IMR-90 (cell line): ENCODE data around the gene MACO1. TPM values are rescaled to one million over a fixed set of nuclear protein-coding genes. Genes with fewer than 3 reads are reported as not detected.

Experiments used
- ATAC-seq: fragments of 200-7000 bp; cut with Tn5 transposase; 2 replicates; pipeline ENCODE4 v1.9.1; 2020; ENCODE audit warnings: low read depth, mild to moderate bottlenecking, moderate library complexity
- BruUV-seq: library from RNA; stranded (reverse); fragments of 400-500 nt; replicated peaks from 2 replicates; lab custom pipeline; 2021; lab: Mats Ljungman, UMichigan
- CTCF ChIA-PET: fragments of 300-600 bp; formaldehyde crosslinking; extraction: SDS; loops from one replicate; lab custom pipeline; 2021; ENCODE audit warnings: antibody characterized with exemption; lab: Yijun Ruan, JAX
- POLR2A ChIA-PET: fragments of 300-600 bp; sonication (Branson Sonifier 250); formaldehyde crosslinking; loops from one replicate; lab custom pipeline; 2022; ENCODE audit warnings: antibody characterized with exemption; ENCODE audit not compliant: unreplicated experiment; lab: Charles Lee
- DNase-seq: peaks from one replicate; pipeline ENCODE4 v3.0.0; 2013
- H2AFZ ChIP-seq: replicated peaks from 2 replicates; pipeline ENCODE3; 2013; ENCODE audit warnings: low read length, mild to moderate bottlenecking; ENCODE audit not compliant: poor library complexity
- H2AK5ac ChIP-seq: 2 replicates; pipeline ENCODE4 v1.6.1; 2013; ENCODE audit warnings: low read depth, low read length, inconsistent platforms
- H2AK9ac ChIP-seq: replicated peaks from 2 replicates; pipeline ENCODE3; 2013; ENCODE audit warnings: mild to moderate bottlenecking, low read depth, low read length, moderate library complexity; ENCODE audit not compliant: poor library complexity
- H2BK120ac ChIP-seq: 2 replicates; pipeline ENCODE4 v1.6.1; 2013; ENCODE audit warnings: low read depth, low read length, inconsistent platforms
- H2BK15ac ChIP-seq: 3 replicates; pipeline ENCODE4 v1.6.1; 2013; ENCODE audit warnings: low read depth, low read length, inconsistent platforms
- H2BK20ac ChIP-seq: 2 replicates; pipeline ENCODE4 v1.6.1; 2013; ENCODE audit warnings: low read depth, mild to moderate bottlenecking, inconsistent platforms, low read length, moderate library complexity
- H2BK5ac ChIP-seq: 2 replicates; pipeline ENCODE4 v1.6.1; 2013; ENCODE audit warnings: mild to moderate bottlenecking, low read depth, low read length, inconsistent platforms; ENCODE audit not compliant: poor library complexity, severe bottlenecking
- H3K14ac ChIP-seq: replicated peaks from 2 replicates; pipeline ENCODE4 v1.6.1; 2013; ENCODE audit warnings: low read depth, low read length, inconsistent platforms
- H3K18ac ChIP-seq: 2 replicates; pipeline ENCODE4 v1.6.1; 2013; ENCODE audit warnings: low read depth, low read length, control low read depth
- H3K23ac ChIP-seq: 2 replicates; pipeline ENCODE4 v1.6.1; 2013; ENCODE audit warnings: low read depth, low read length, inconsistent platforms
- H3K27ac ChIP-seq: 2 replicates; pipeline ENCODE4 v1.5.1; 2013; ENCODE audit warnings: mild to moderate bottlenecking, control low read depth, low read length; ENCODE audit not compliant: insufficient read depth
- H3K27me3 ChIP-seq: 2 replicates; pipeline ENCODE4 v1.6.1; 2013; ENCODE audit warnings: low read length; ENCODE audit not compliant: control insufficient read depth, insufficient read depth
- H3K36me3 ChIP-seq: 2 replicates; pipeline ENCODE4 v1.6.1; 2013; ENCODE audit warnings: low read length, mixed read lengths; ENCODE audit not compliant: control insufficient read depth, insufficient read depth
- H3K4ac ChIP-seq: 2 replicates; pipeline ENCODE4 v1.6.1; 2013; ENCODE audit warnings: low read depth, low read length, inconsistent platforms
- H3K4me1 ChIP-seq: 2 replicates; pipeline ENCODE4 v1.6.1; 2013; ENCODE audit warnings: low read length, mixed read lengths; ENCODE audit not compliant: control insufficient read depth, insufficient read depth
- H3K4me2 ChIP-seq: 2 replicates; pipeline ENCODE4 v1.6.1; 2013; ENCODE audit warnings: low read depth, mild to moderate bottlenecking, control low read depth, low read length, moderate library complexity
- H3K4me3 ChIP-seq: 2 replicates; pipeline ENCODE4 v1.5.1; 2013; ENCODE audit warnings: low read depth, mild to moderate bottlenecking, control low read depth, low read length, moderate library complexity; ENCODE audit not compliant: insufficient read depth
- H3K56ac ChIP-seq: 2 replicates; pipeline ENCODE4 v1.6.1; 2013; ENCODE audit warnings: low read length, inconsistent platforms; ENCODE audit not compliant: insufficient read depth; ENCODE audit errors: extremely low read depth
- H3K79me1 ChIP-seq, 2 experiments: 2 replicates each; pipeline ENCODE4 v1.6.1; 2013; ENCODE audit warnings: low read length in 2 of 2, inconsistent platforms in 1 of 2, low read depth in 1 of 2
- H3K9ac ChIP-seq: 2 replicates; pipeline ENCODE4 v1.6.1; 2013; ENCODE audit warnings: low read depth, low read length, control low read depth
- H3K9me1 ChIP-seq: 2 replicates; pipeline ENCODE4 v1.6.1; 2013; ENCODE audit warnings: low read length, inconsistent platforms; ENCODE audit not compliant: insufficient read depth
- H3K9me3 ChIP-seq: 2 replicates; pipeline ENCODE4 v1.6.1; 2013; ENCODE audit warnings: low read length; ENCODE audit not compliant: control insufficient read depth, insufficient read depth
- H4K20me1 ChIP-seq: 2 replicates; pipeline ENCODE4 v1.6.1; 2013; ENCODE audit warnings: low read length, inconsistent platforms; ENCODE audit not compliant: insufficient read depth
- H4K5ac ChIP-seq: 2 replicates; pipeline ENCODE4 v1.6.1; 2013; ENCODE audit warnings: mild to moderate bottlenecking, low read depth, low read length, control low read depth
- H4K8ac ChIP-seq, 2 experiments: 2 replicates each; pipeline ENCODE4 v1.6.1; 2013; ENCODE audit warnings: low read depth in 2 of 2, low read length in 2 of 2, control low read depth in 1 of 2, inconsistent platforms in 1 of 2
- H4K91ac ChIP-seq: 2 replicates; pipeline ENCODE4 v1.6.1; 2013; ENCODE audit warnings: low read depth, low read length, inconsistent platforms; ENCODE audit not compliant: insufficient read depth
- BHLHE40 ChIP-seq: fragments of 150-350 bp; IDR thresholded peaks from 2 replicates; pipeline ENCODE4 v1.6.1; 2016; ENCODE audit warnings: mild to moderate bottlenecking, low read depth, low read length
- CEBPB ChIP-seq: IDR thresholded peaks from 2 replicates; pipeline ENCODE4 v1.6.1; 2012; ENCODE audit warnings: low read depth, low read length, improper control_type of control experiment
- CHD1 ChIP-seq: IDR thresholded peaks from 2 replicates; pipeline ENCODE4 v1.6.1; 2012; ENCODE audit warnings: low read depth, low read length, improper control_type of control experiment
- CTCF ChIP-seq: conservative IDR thresholded peaks from 2 replicates; pipeline ENCODE4 v1.5.1; 2012; ENCODE audit warnings: mild to moderate bottlenecking, low read depth, low read length, improper control_type of control experiment
- ELK1 ChIP-seq: fragments of 150-350 bp; IDR thresholded peaks from 2 replicates; pipeline ENCODE4 v1.6.1; 2016; ENCODE audit warnings: low read depth, mild to moderate bottlenecking, low read length, moderate library complexity, borderline replicate concordance
- FOS ChIP-seq: fragments of 150-350 bp; IDR thresholded peaks from 2 replicates; pipeline ENCODE4 v1.6.1; 2016; ENCODE audit warnings: low read depth, low read length
- MAFK ChIP-seq: IDR thresholded peaks from 2 replicates; pipeline ENCODE4 v1.6.1; 2012; ENCODE audit warnings: low read depth, low read length, improper control_type of control experiment
- MAZ ChIP-seq: IDR thresholded peaks from 2 replicates; pipeline ENCODE4 v1.6.1; 2012; ENCODE audit warnings: low read depth, mild to moderate bottlenecking, low read length, improper control_type of control experiment, moderate library complexity, borderline replicate concordance
- NFE2L2 ChIP-seq: fragments of 150-350 bp; IDR thresholded peaks from 2 replicates; pipeline ENCODE4 v1.6.1; 2016; ENCODE audit warnings: low read depth, mild to moderate bottlenecking, low read length
- POLR2A ChIP-seq: IDR thresholded peaks from 2 replicates; pipeline ENCODE4 v1.6.1; 2012; ENCODE audit warnings: mild to moderate bottlenecking, low read depth, low read length
- RAD21 ChIP-seq: IDR thresholded peaks from 2 replicates; pipeline ENCODE4 v1.6.1; 2012; ENCODE audit warnings: low read length, improper control_type of control experiment
- RCOR1 ChIP-seq: IDR thresholded peaks from 2 replicates; pipeline ENCODE4 v1.6.1; 2012; ENCODE audit warnings: mild to moderate bottlenecking, low read length, improper control_type of control experiment; ENCODE audit not compliant: insufficient replicate concordance
- RFX5 ChIP-seq: IDR thresholded peaks from 2 replicates; pipeline ENCODE4 v1.8.0; 2012; ENCODE audit warnings: low read depth, mild to moderate bottlenecking, low read length, moderate library complexity
- SMC3 ChIP-seq: fragments of 150-350 bp; IDR thresholded peaks from 2 replicates; pipeline ENCODE4 v1.6.1; 2016; ENCODE audit warnings: low read depth, mild to moderate bottlenecking, antibody characterized with exemption, low read length, moderate library complexity
- USF2 ChIP-seq: fragments of 150-350 bp; IDR thresholded peaks from 2 replicates; pipeline ENCODE4 v1.6.1; 2017; ENCODE audit warnings: mild to moderate bottlenecking, antibody characterized with exemption, low read length, low read depth
- WGBS, 2 experiments: methylation state at CpG; one replicate each; pipeline versions ENCODE4 v1.1.5 to v1.1.7; 2013; ENCODE audit warnings: missing lambda C conversion rate in 2 of 2; ENCODE audit not compliant: insufficient read length in 1 of 2; ENCODE audit errors: extremely low coverage in 2 of 2; 5-methylcytosine and 5-hydroxymethylcytosine counted together
- dilution Hi-C: fragments of 300-500 bp; cut with HindIII; formaldehyde crosslinking; loops from one replicate; pipeline ENCODE4 v1.14.3; 2018; ENCODE audit warnings: low sequenced_read_pairs; ENCODE audit not compliant: unreplicated experiment
- in situ Hi-C: fragments of 300-500 bp; cut with MboI; formaldehyde crosslinking; loops from 3 replicates; pipeline ENCODE4 v1.14.3; 2019; ENCODE audit warnings: low sequenced_read_pairs, inconsistent platforms, mixed read lengths
- intact Hi-C: fragments of 100-400 bp; cut with micrococcal nuclease; formaldehyde crosslinking; loops from 2 replicates; pipeline ENCODE4 v1.10.0; 2022
- polyA plus RNA-seq, 3 experiments: library from polyadenylated mRNA; depleted of rRNA; stranded (reverse); fragments of >200 nt; gene quantifications; 2 replicates each; pipeline ENCODE4 v1.2.3, GENCODE V29; 2012; ENCODE audit warnings: low replicate concordance in 1 of 3
- total RNA-seq: library from RNA; depleted of rRNA; stranded (reverse); fragments of >200 nt; gene quantifications from 2 replicates; pipeline ENCODE4 v1.2.3, GENCODE V29; 2012

MACO1 gene
- total and polyA plus RNA-seq, 2 of the 4 experiments (the other 2 are of a cell fraction), result 6.8 to 12.7 TPM

DNA sequence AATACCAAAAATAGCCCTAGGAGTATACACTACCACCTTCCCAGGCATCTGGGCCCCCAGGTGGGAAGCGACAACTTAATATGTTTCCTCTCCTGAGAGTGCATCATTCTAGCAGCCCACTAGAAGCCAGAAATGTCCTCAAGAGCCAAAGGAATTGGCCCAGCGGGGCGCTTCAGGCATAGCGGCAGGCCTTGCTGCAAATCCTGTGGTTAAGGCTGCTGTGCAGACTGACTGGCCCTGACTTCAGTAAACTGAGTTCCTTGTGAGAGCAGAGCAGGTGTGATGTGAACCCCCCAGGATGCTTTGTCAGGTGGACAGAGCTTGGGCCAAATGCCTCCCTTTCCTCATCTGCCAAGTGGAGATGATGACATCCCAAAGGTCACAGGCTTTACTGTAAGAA lies 83.0 kb downstream of the MACO1 start:
- ATAC-seq (no peak), DNase-seq (no peak)
- Histone ChIP-seq H3K36me3 (no peaks in the 10 kb centered on the region), H3K56ac (no peak overlapping the region), H3K14ac (no peak overlapping the region), H3K23ac (no peak overlapping the region), H3K27ac (no peak overlapping the region), H2BK15ac (no peak overlapping the region), H3K4me3 (no peak overlapping the region), H4K8ac (no peak overlapping the region), H3K4me1 (no peaks in the 10 kb centered on the region), H2AK5ac (no peak overlapping the region), H3K4ac (no peak overlapping the region), H2BK20ac (no peak overlapping the region), H2AK9ac (no peak overlapping the region), H2AFZ (no peak overlapping the region), H2BK5ac (no peak overlapping the region), H3K9me1 (no peaks in the 10 kb centered on the region), H2BK120ac (no peak overlapping the region), H3K18ac (no peak overlapping the region), H4K91ac (no peak overlapping the region), H4K5ac (no peak overlapping the region), H3K9ac (no peak overlapping the region), H3K79me1 (no peaks in the 10 kb centered on the region), H3K4me2 (no peak overlapping the region), H4K20me1 (no peaks in the 10 kb centered on the region), H3K9me3 (peaks cover 7% of the 10 kb centered on the region), H3K27me3 (peaks cover 12% of the 10 kb centered on the region)
- in situ Hi-C loops, result loop anchor here (25.0 kb wide), 1 partner anchor 101 kb away; the partner anchor contains the start of gene RHCE
- dilution Hi-C loops, result no loop called here
- CTCF ChIA-PET, result no interaction called here
- intact Hi-C loops, result no loop called here
- no peak for TF ChIP-seq RFX5
- TF ChIP-seq MAZ, result no peak
- TF ChIP-seq POLR2A, result no peak
- TF ChIP-seq SMC3, result no peak
- no peak for TF ChIP-seq BHLHE40
- TF ChIP-seq ELK1, result no peak
- TF ChIP-seq CTCF, result no peak
- no peak for TF ChIP-seq USF2
- no peak for TF ChIP-seq CEBPB
- TF ChIP-seq MAFK, result no peak
- TF ChIP-seq NFE2L2, result no peak
- TF ChIP-seq CHD1, result no peak
- TF ChIP-seq RCOR1, result no peak
- TF ChIP-seq FOS, result no peak
- no peak for TF ChIP-seq RAD21
- POLR2A ChIA-PET, result no interaction called here
- WGBS, 2 experiments, result no CpG with 5 or more reads among the region's 4 CpGs
- BruUV-seq, result no TSS peak
